IMR-90 (cell line): ENCODE measurements around the gene RAVER2. TPM values are rescaled to one million over a fixed set of nuclear protein-coding genes. Genes with fewer than 3 reads are reported as not detected.

Experiments used
- ATAC-seq: fragments of 200-7000 bp; cut with Tn5 transposase; 2 replicates; pipeline ENCODE4 v1.9.1; 2020; ENCODE audit warnings: low read depth, mild to moderate bottlenecking, moderate library complexity
- BruUV-seq: library from RNA; stranded (reverse); fragments of 400-500 nt; replicated peaks from 2 replicates; lab custom pipeline; 2021; lab: Mats Ljungman, UMichigan
- CTCF ChIA-PET: fragments of 300-600 bp; formaldehyde crosslinking; extraction: SDS; loops from one replicate; lab custom pipeline; 2021; ENCODE audit warnings: antibody characterized with exemption; lab: Yijun Ruan, JAX
- POLR2A ChIA-PET: fragments of 300-600 bp; sonication (Branson Sonifier 250); formaldehyde crosslinking; loops from one replicate; lab custom pipeline; 2022; ENCODE audit warnings: antibody characterized with exemption; ENCODE audit not compliant: unreplicated experiment; lab: Charles Lee
- DNase-seq: peaks from one replicate; pipeline ENCODE4 v3.0.0; 2013
- H2AFZ ChIP-seq: replicated peaks from 2 replicates; pipeline ENCODE3; 2013; ENCODE audit warnings: low read length, mild to moderate bottlenecking; ENCODE audit not compliant: poor library complexity
- H2AK5ac ChIP-seq: 2 replicates; pipeline ENCODE4 v1.6.1; 2013; ENCODE audit warnings: low read depth, low read length, inconsistent platforms
- H2AK9ac ChIP-seq: replicated peaks from 2 replicates; pipeline ENCODE3; 2013; ENCODE audit warnings: mild to moderate bottlenecking, low read depth, low read length, moderate library complexity; ENCODE audit not compliant: poor library complexity
- H2BK120ac ChIP-seq: 2 replicates; pipeline ENCODE4 v1.6.1; 2013; ENCODE audit warnings: low read depth, low read length, inconsistent platforms
- H2BK15ac ChIP-seq: 3 replicates; pipeline ENCODE4 v1.6.1; 2013; ENCODE audit warnings: low read depth, low read length, inconsistent platforms
- H2BK20ac ChIP-seq: 2 replicates; pipeline ENCODE4 v1.6.1; 2013; ENCODE audit warnings: low read depth, mild to moderate bottlenecking, inconsistent platforms, low read length, moderate library complexity
- H2BK5ac ChIP-seq: 2 replicates; pipeline ENCODE4 v1.6.1; 2013; ENCODE audit warnings: mild to moderate bottlenecking, low read depth, low read length, inconsistent platforms; ENCODE audit not compliant: poor library complexity, severe bottlenecking
- H3K14ac ChIP-seq: replicated peaks from 2 replicates; pipeline ENCODE4 v1.6.1; 2013; ENCODE audit warnings: low read depth, low read length, inconsistent platforms
- H3K18ac ChIP-seq: 2 replicates; pipeline ENCODE4 v1.6.1; 2013; ENCODE audit warnings: low read depth, low read length, control low read depth
- H3K23ac ChIP-seq: 2 replicates; pipeline ENCODE4 v1.6.1; 2013; ENCODE audit warnings: low read depth, low read length, inconsistent platforms
- H3K27ac ChIP-seq: 2 replicates; pipeline ENCODE4 v1.5.1; 2013; ENCODE audit warnings: mild to moderate bottlenecking, control low read depth, low read length; ENCODE audit not compliant: insufficient read depth
- H3K27me3 ChIP-seq: 2 replicates; pipeline ENCODE4 v1.6.1; 2013; ENCODE audit warnings: low read length; ENCODE audit not compliant: control insufficient read depth, insufficient read depth
- H3K36me3 ChIP-seq: 2 replicates; pipeline ENCODE4 v1.6.1; 2013; ENCODE audit warnings: low read length, mixed read lengths; ENCODE audit not compliant: control insufficient read depth, insufficient read depth
- H3K4ac ChIP-seq: 2 replicates; pipeline ENCODE4 v1.6.1; 2013; ENCODE audit warnings: low read depth, low read length, inconsistent platforms
- H3K4me1 ChIP-seq: 2 replicates; pipeline ENCODE4 v1.6.1; 2013; ENCODE audit warnings: low read length, mixed read lengths; ENCODE audit not compliant: control insufficient read depth, insufficient read depth
- H3K4me2 ChIP-seq: 2 replicates; pipeline ENCODE4 v1.6.1; 2013; ENCODE audit warnings: low read depth, mild to moderate bottlenecking, control low read depth, low read length, moderate library complexity
- H3K4me3 ChIP-seq: 2 replicates; pipeline ENCODE4 v1.5.1; 2013; ENCODE audit warnings: low read depth, mild to moderate bottlenecking, control low read depth, low read length, moderate library complexity; ENCODE audit not compliant: insufficient read depth
- H3K56ac ChIP-seq: 2 replicates; pipeline ENCODE4 v1.6.1; 2013; ENCODE audit warnings: low read length, inconsistent platforms; ENCODE audit not compliant: insufficient read depth; ENCODE audit errors: extremely low read depth
- H3K79me1 ChIP-seq, 2 experiments: 2 replicates each; pipeline ENCODE4 v1.6.1; 2013; ENCODE audit warnings: low read length in 2 of 2, inconsistent platforms in 1 of 2, low read depth in 1 of 2
- H3K9ac ChIP-seq: 2 replicates; pipeline ENCODE4 v1.6.1; 2013; ENCODE audit warnings: low read depth, low read length, control low read depth
- H3K9me1 ChIP-seq: 2 replicates; pipeline ENCODE4 v1.6.1; 2013; ENCODE audit warnings: low read length, inconsistent platforms; ENCODE audit not compliant: insufficient read depth
- H3K9me3 ChIP-seq: 2 replicates; pipeline ENCODE4 v1.6.1; 2013; ENCODE audit warnings: low read length; ENCODE audit not compliant: control insufficient read depth, insufficient read depth
- H4K20me1 ChIP-seq: 2 replicates; pipeline ENCODE4 v1.6.1; 2013; ENCODE audit warnings: low read length, inconsistent platforms; ENCODE audit not compliant: insufficient read depth
- H4K5ac ChIP-seq: 2 replicates; pipeline ENCODE4 v1.6.1; 2013; ENCODE audit warnings: mild to moderate bottlenecking, low read depth, low read length, control low read depth
- H4K8ac ChIP-seq, 2 experiments: 2 replicates each; pipeline ENCODE4 v1.6.1; 2013; ENCODE audit warnings: low read depth in 2 of 2, low read length in 2 of 2, control low read depth in 1 of 2, inconsistent platforms in 1 of 2
- H4K91ac ChIP-seq: 2 replicates; pipeline ENCODE4 v1.6.1; 2013; ENCODE audit warnings: low read depth, low read length, inconsistent platforms; ENCODE audit not compliant: insufficient read depth
- BHLHE40 ChIP-seq: fragments of 150-350 bp; IDR thresholded peaks from 2 replicates; pipeline ENCODE4 v1.6.1; 2016; ENCODE audit warnings: mild to moderate bottlenecking, low read depth, low read length
- CEBPB ChIP-seq: IDR thresholded peaks from 2 replicates; pipeline ENCODE4 v1.6.1; 2012; ENCODE audit warnings: low read depth, low read length, improper control_type of control experiment
- CHD1 ChIP-seq: IDR thresholded peaks from 2 replicates; pipeline ENCODE4 v1.6.1; 2012; ENCODE audit warnings: low read depth, low read length, improper control_type of control experiment
- FOS ChIP-seq: fragments of 150-350 bp; IDR thresholded peaks from 2 replicates; pipeline ENCODE4 v1.6.1; 2016; ENCODE audit warnings: low read depth, low read length
- MAFK ChIP-seq: IDR thresholded peaks from 2 replicates; pipeline ENCODE4 v1.6.1; 2012; ENCODE audit warnings: low read depth, low read length, improper control_type of control experiment
- MAZ ChIP-seq: IDR thresholded peaks from 2 replicates; pipeline ENCODE4 v1.6.1; 2012; ENCODE audit warnings: low read depth, mild to moderate bottlenecking, low read length, improper control_type of control experiment, moderate library complexity, borderline replicate concordance
- MXI1 ChIP-seq: IDR thresholded peaks from 2 replicates; pipeline ENCODE4 v1.6.1; 2012; ENCODE audit warnings: low read depth, mild to moderate bottlenecking, low read length, moderate library complexity, borderline replicate concordance
- NFE2L2 ChIP-seq: fragments of 150-350 bp; IDR thresholded peaks from 2 replicates; pipeline ENCODE4 v1.6.1; 2016; ENCODE audit warnings: low read depth, mild to moderate bottlenecking, low read length
- POLR2A ChIP-seq: IDR thresholded peaks from 2 replicates; pipeline ENCODE4 v1.6.1; 2012; ENCODE audit warnings: mild to moderate bottlenecking, low read depth, low read length
- RAD21 ChIP-seq: IDR thresholded peaks from 2 replicates; pipeline ENCODE4 v1.6.1; 2012; ENCODE audit warnings: low read length, improper control_type of control experiment
- RCOR1 ChIP-seq: IDR thresholded peaks from 2 replicates; pipeline ENCODE4 v1.6.1; 2012; ENCODE audit warnings: mild to moderate bottlenecking, low read length, improper control_type of control experiment; ENCODE audit not compliant: insufficient replicate concordance
- RFX5 ChIP-seq: IDR thresholded peaks from 2 replicates; pipeline ENCODE4 v1.8.0; 2012; ENCODE audit warnings: low read depth, mild to moderate bottlenecking, low read length, moderate library complexity
- SMC3 ChIP-seq: fragments of 150-350 bp; IDR thresholded peaks from 2 replicates; pipeline ENCODE4 v1.6.1; 2016; ENCODE audit warnings: low read depth, mild to moderate bottlenecking, antibody characterized with exemption, low read length, moderate library complexity
- WGBS, 2 experiments: methylation state at CpG; one replicate each; pipeline versions ENCODE4 v1.1.5 to v1.1.7; 2013; ENCODE audit warnings: missing lambda C conversion rate in 2 of 2; ENCODE audit not compliant: insufficient read length in 1 of 2; ENCODE audit errors: extremely low coverage in 2 of 2; 5-methylcytosine and 5-hydroxymethylcytosine counted together
- dilution Hi-C: fragments of 300-500 bp; cut with HindIII; formaldehyde crosslinking; loops from one replicate; pipeline ENCODE4 v1.14.3; 2018; ENCODE audit warnings: low sequenced_read_pairs; ENCODE audit not compliant: unreplicated experiment
- in situ Hi-C: fragments of 300-500 bp; cut with MboI; formaldehyde crosslinking; loops from 3 replicates; pipeline ENCODE4 v1.14.3; 2019; ENCODE audit warnings: low sequenced_read_pairs, inconsistent platforms, mixed read lengths
- intact Hi-C: fragments of 100-400 bp; cut with micrococcal nuclease; formaldehyde crosslinking; loops from 2 replicates; pipeline ENCODE4 v1.10.0; 2022
- polyA plus RNA-seq, 3 experiments: library from polyadenylated mRNA; depleted of rRNA; stranded (reverse); fragments of >200 nt; gene quantifications; 2 replicates each; pipeline ENCODE4 v1.2.3, GENCODE V29; 2012; ENCODE audit warnings: low replicate concordance in 1 of 3
- total RNA-seq: library from RNA; depleted of rRNA; stranded (reverse); fragments of >200 nt; gene quantifications from 2 replicates; pipeline ENCODE4 v1.2.3, GENCODE V29; 2012
- TF ChIP-seq, protein P1 (sequence below): fragments of 150-350 bp; IDR thresholded peaks from 2 replicates; pipeline ENCODE4 v1.6.1; 2016; ENCODE audit warnings: low read depth, mild to moderate bottlenecking, low read length, moderate library complexity, borderline replicate concordance
- TF ChIP-seq, protein P2 (sequence below): fragments of 150-350 bp; IDR thresholded peaks from 2 replicates; pipeline ENCODE4 v1.6.1; 2017; ENCODE audit warnings: mild to moderate bottlenecking, antibody characterized with exemption, low read length, low read depth
- TF ChIP-seq, protein P3 (sequence below): conservative IDR thresholded peaks from 2 replicates; pipeline ENCODE4 v1.5.1; 2012; ENCODE audit warnings: mild to moderate bottlenecking, low read depth, low read length, improper control_type of control experiment

The RAVER2 gene
- total and polyA plus RNA-seq, 2 of the 4 experiments (the other 2 are of a cell fraction), result 3.7 to 6.1 TPM

DNA sequence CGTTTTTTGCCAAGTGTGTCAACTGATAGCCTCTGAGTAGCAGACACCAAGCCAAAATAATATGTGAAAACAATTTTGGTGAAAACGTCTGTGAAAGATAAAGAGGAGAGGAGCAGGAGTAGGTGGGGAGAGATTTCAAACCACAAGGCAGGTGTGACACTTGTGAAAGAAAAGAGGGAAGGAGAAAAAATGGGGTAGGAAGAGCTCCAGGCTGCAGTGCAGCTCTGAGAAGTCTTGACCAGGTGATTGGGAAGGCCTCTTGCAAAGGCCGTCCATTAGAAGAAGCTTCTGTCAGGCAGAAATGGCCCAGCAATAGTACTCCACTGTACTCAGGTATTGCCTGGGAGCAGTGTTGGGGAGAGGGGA, 10.6 kb upstream of the RAVER2 start:
- H4K5ac ChIP-seq, result no peak overlapping the region
- TF ChIP-seq NFE2L2, result no peak
- no peak for TF ChIP-seq MXI1
- no peak for TF ChIP-seq SMC3
- TF ChIP-seq CHD1, result no peak
- TF ChIP-seq, protein P1, sequence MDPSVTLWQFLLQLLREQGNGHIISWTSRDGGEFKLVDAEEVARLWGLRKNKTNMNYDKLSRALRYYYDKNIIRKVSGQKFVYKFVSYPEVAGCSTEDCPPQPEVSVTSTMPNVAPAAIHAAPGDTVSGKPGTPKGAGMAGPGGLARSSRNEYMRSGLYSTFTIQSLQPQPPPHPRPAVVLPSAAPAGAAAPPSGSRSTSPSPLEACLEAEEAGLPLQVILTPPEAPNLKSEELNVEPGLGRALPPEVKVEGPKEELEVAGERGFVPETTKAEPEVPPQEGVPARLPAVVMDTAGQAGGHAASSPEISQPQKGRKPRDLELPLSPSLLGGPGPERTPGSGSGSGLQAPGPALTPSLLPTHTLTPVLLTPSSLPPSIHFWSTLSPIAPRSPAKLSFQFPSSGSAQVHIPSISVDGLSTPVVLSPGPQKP, result no peak
- TF ChIP-seq RFX5, result no peak
- no peak for TF ChIP-seq MAFK
- TF ChIP-seq POLR2A, result no peak
- no peak for TF ChIP-seq CEBPB
- TF ChIP-seq RCOR1, result no peak
- TF ChIP-seq, protein P2, sequence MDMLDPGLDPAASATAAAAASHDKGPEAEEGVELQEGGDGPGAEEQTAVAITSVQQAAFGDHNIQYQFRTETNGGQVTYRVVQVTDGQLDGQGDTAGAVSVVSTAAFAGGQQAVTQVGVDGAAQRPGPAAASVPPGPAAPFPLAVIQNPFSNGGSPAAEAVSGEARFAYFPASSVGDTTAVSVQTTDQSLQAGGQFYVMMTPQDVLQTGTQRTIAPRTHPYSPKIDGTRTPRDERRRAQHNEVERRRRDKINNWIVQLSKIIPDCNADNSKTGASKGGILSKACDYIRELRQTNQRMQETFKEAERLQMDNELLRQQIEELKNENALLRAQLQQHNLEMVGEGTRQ, result no peak
- TF ChIP-seq BHLHE40, result no peak
- TF ChIP-seq, protein P3, sequence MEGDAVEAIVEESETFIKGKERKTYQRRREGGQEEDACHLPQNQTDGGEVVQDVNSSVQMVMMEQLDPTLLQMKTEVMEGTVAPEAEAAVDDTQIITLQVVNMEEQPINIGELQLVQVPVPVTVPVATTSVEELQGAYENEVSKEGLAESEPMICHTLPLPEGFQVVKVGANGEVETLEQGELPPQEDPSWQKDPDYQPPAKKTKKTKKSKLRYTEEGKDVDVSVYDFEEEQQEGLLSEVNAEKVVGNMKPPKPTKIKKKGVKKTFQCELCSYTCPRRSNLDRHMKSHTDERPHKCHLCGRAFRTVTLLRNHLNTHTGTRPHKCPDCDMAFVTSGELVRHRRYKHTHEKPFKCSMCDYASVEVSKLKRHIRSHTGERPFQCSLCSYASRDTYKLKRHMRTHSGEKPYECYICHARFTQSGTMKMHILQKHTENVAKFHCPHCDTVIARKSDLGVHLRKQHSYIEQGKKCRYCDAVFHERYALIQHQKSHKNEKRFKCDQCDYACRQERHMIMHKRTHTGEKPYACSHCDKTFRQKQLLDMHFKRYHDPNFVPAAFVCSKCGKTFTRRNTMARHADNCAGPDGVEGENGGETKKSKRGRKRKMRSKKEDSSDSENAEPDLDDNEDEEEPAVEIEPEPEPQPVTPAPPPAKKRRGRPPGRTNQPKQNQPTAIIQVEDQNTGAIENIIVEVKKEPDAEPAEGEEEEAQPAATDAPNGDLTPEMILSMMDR, result no peak
- TF ChIP-seq RAD21, result no peak
- TF ChIP-seq FOS, result no peak
- TF ChIP-seq MAZ, result no peak
- no peak overlapping the region for H2BK15ac ChIP-seq
- H2AK5ac ChIP-seq, result no peak overlapping the region
- WGBS, 2 experiments, result no CpG with 5 or more reads among the region's 3 CpGs
- H4K8ac ChIP-seq, result no peak overlapping the region
- no TSS peak for BruUV-seq
- peak overlapping the region; percentile 27; the same call in 1 of the 2 replicates for H2BK20ac ChIP-seq
- H3K4me3 ChIP-seq, result no peak overlapping the region
- DNase-seq (no peak), ATAC-seq (no peak)
- H2AFZ ChIP-seq, result no peak overlapping the region
- peaks cover 8% of the 10 kb centered on the region for H3K4me1 ChIP-seq
- H3K23ac ChIP-seq, result no peak overlapping the region
- peak overlapping the region; percentile 30; the same call in 1 of the 2 replicates for H2BK120ac ChIP-seq
- in situ Hi-C loops (no loop called here), intact Hi-C loops (no loop called here), dilution Hi-C loops (no loop called here)
- no peak overlapping the region for H3K56ac ChIP-seq
- no peaks in the 10 kb centered on the region for H4K20me1 ChIP-seq
- H3K14ac ChIP-seq, result no peak overlapping the region
- peak overlapping the region; percentile 58 for H2BK5ac ChIP-seq
- H3K9me3 ChIP-seq, result no peaks in the 10 kb centered on the region
- no peak overlapping the region for H3K4me2 ChIP-seq
- CTCF ChIA-PET, result no interaction called here
- no peak overlapping the region for H3K9ac ChIP-seq
- H3K79me1 ChIP-seq, result no peaks in the 10 kb centered on the region
- peaks cover under 1% of the 10 kb centered on the region; the same call in 1 of the 2 replicates for H3K27me3 ChIP-seq
- H3K9me1 ChIP-seq, result no peaks in the 10 kb centered on the region
- POLR2A ChIA-PET, result interaction anchor here (0.5 kb wide), 1 partner anchor 13 kb away, joined by 3 read pairs; no protein-coding TSS in a partner anchor
- peak overlapping the region; percentile 38; the same call in 1 of the 2 replicates for H3K4ac ChIP-seq
- peak overlapping the region; percentile 17 for H4K91ac ChIP-seq
- no peaks in the 10 kb centered on the region for H3K36me3 ChIP-seq
- H3K27ac ChIP-seq, result peak overlapping the region; percentile 20; the same call in 1 of the 2 replicates
- no peak overlapping the region for H2AK9ac ChIP-seq
- H3K18ac ChIP-seq, result no peak overlapping the region
